Measurements from ENCODE around the gene SYT13. TPM values are rescaled to one million over a fixed set of nuclear protein-coding genes. Genes with fewer than 3 reads are reported as not detected.
"Not testable (repeated sequence)": the region's sequence is repeated elsewhere in the genome, so short reads cannot be mapped to it uniquely, and the experiment has no call there.

The SYT13 gene
- total RNA-seq, 1 experiment from 2014 or later = 4.3 TPM

DNA sequence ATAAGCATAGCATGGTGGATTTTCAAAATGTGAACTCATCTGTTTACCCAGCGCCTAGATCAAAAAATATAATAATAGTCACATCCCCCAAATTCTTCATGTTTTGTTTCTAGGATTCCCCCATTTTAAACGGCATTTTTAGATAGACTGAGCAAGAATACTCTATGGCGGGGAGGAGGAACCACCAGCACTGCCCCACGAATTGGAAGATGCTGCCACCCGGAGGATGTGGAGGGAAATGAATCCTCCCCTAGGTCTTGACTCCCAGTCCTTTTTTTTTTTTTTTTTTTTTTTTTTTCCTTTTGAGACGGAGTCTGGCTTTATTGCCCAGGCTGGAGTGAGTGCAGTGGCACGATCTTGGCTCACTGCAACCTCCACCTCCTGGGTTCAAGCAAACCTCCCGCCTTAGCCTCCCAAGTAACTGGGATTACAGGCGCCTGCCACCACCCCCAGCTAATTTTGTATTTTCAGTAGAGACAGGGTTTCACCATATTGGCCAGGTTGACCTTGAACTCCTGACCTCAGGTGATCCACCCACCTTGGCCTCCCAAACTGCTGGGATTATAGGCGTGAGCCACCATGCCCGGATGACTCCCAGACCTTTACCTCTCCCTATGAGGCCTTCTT, 7.5 kb upstream of the SYT13 start:
- H2AK5ac ChIP-seq (ENCODE audit: insufficient read length, low read length) = not testable (repeated sequence)

More for the DNA sequence above, 7.5 kb upstream of the SYT13 start:
- peak; percentile 77 for DNase-seq
- H3K9me3 Mint-ChIP-seq; H3K9ac ChIP-seq (ENCODE audit: extremely low read depth, insufficient read length, low read length); H2AFZ ChIP-seq (ENCODE audit: low read length); H3K27ac Mint-ChIP-seq; H3K14ac ChIP-seq (ENCODE audit: insufficient read depth, low read length); H3K4me1 Mint-ChIP-seq; H3K27ac ChIP-seq (ENCODE audit: insufficient read length, low read depth, low read length); H4K8ac ChIP-seq (replicated peaks; ENCODE audit: insufficient read length, low read depth, low read length); H3K18ac ChIP-seq (ENCODE audit: insufficient read length, low read depth, low read length); H4K20me1 ChIP-seq (ENCODE audit: control insufficient read depth, insufficient read depth, insufficient read length); H2BK15ac ChIP-seq (ENCODE audit: low read depth, low read length); H4K91ac ChIP-seq (ENCODE audit: insufficient read length, low read depth, low read length); H3K4ac ChIP-seq (ENCODE audit: low read depth, low read length); H3K4me2 ChIP-seq (ENCODE audit: insufficient read depth, insufficient read length, low read length); H2BK12ac ChIP-seq (ENCODE audit: insufficient read length, low read depth, low read length); H3K79me1 ChIP-seq (ENCODE audit: insufficient read depth, low read depth, low read length, poor library complexity, severe bottlenecking); H3K79me2 ChIP-seq (ENCODE audit: insufficient read depth, low read length); H2BK20ac ChIP-seq (ENCODE audit: low read depth, low read length, poor library complexity, severe bottlenecking); H3K4me3 Mint-ChIP-seq; H3K4me1 ChIP-seq (ENCODE audit: insufficient read depth, low read length); H3K36me3 Mint-ChIP-seq (ENCODE audit: insufficient read depth in 1 of 3, low read depth in 3 of 3); H2BK5ac ChIP-seq (ENCODE audit: insufficient read length, low read length); H3K23ac ChIP-seq (ENCODE audit: insufficient read length, low read depth, low read length); H3K9me3 ChIP-seq (ENCODE audit: control insufficient read depth, low read depth, low read length); H3K23me2 ChIP-seq (ENCODE audit: insufficient read length, low read depth, low read length, poor library complexity, severe bottlenecking); H3K27me3 ChIP-seq (ENCODE audit: insufficient read depth, low read length); H4K5ac ChIP-seq (ENCODE audit: insufficient read length, low read depth, low read length); H2BK120ac ChIP-seq (ENCODE audit: low read depth, low read length, poor library complexity, severe bottlenecking); H3K56ac ChIP-seq (ENCODE audit: insufficient read length, low read depth, low read length); H3T11ph ChIP-seq (ENCODE audit: low read length): not testable (repeated sequence)
- TF ChIP-seq CTCF (conservative IDR thresholded peaks at IDR 0.05) = peak; percentile 65
- peaks cover 46% of the 10 kb centered on the region for H3K27me3 Mint-ChIP-seq (ENCODE audit: low read depth)
- no CpG with 5 or more reads among the region's 11 CpGs for WGBS (ENCODE audit: extremely low coverage, insufficient read length, low lambda C conversion rate)
